ENCODE data around the gene CLSTN2. TPM values are rescaled to one million over a fixed set of nuclear protein-coding genes. Genes with fewer than 3 reads are reported as not detected.

The CLSTN2 gene
- total and polyA plus RNA-seq, 2 donors from 2014 or later = 2.0 to 12.0 TPM

DNA sequence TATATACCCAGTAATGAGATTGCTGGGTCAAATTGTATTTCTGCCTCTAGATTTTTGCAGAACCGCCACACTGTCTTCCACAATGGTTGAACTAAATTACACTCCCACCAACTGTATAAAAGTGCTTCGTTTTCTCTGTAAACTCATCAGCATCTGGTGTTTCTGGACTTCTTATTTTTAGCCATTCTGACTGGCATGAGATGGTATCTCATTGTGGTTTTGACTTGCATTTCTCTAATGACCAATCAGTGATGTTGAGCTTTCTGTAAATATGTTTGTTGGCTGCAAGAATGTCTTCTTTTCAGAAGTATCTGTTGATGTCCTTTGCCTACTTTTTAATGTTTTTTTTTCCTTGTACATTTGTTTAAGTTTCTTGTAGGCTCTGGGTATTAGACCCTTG lies 560.0 kb downstream of the CLSTN2 start:
- DNase-seq (no peak), FAIRE-seq (no peak)
- H3K9me3 ChIP-seq (ENCODE audit: control insufficient read depth in 2 of 3, insufficient read depth in 1 of 3, low read length in 3 of 3) = no peaks in the 10 kb centered on the region
- no peak overlapping the region for H3K9ac ChIP-seq (ENCODE audit: low read length in 3 of 3)
- H3K27me3 ChIP-seq (ENCODE audit: control insufficient read depth, insufficient read depth, low read length) = no peaks in the 10 kb centered on the region
- no peak overlapping the region for H3K27ac ChIP-seq (ENCODE audit: low read depth in 2 of 2, low read length in 2 of 2)
- H3K4me3 ChIP-seq (ENCODE audit: low read length in 3 of 3) = no peak overlapping the region
- TF ChIP-seq, protein P1, sequence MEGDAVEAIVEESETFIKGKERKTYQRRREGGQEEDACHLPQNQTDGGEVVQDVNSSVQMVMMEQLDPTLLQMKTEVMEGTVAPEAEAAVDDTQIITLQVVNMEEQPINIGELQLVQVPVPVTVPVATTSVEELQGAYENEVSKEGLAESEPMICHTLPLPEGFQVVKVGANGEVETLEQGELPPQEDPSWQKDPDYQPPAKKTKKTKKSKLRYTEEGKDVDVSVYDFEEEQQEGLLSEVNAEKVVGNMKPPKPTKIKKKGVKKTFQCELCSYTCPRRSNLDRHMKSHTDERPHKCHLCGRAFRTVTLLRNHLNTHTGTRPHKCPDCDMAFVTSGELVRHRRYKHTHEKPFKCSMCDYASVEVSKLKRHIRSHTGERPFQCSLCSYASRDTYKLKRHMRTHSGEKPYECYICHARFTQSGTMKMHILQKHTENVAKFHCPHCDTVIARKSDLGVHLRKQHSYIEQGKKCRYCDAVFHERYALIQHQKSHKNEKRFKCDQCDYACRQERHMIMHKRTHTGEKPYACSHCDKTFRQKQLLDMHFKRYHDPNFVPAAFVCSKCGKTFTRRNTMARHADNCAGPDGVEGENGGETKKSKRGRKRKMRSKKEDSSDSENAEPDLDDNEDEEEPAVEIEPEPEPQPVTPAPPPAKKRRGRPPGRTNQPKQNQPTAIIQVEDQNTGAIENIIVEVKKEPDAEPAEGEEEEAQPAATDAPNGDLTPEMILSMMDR (IDR thresholded peaks at IDR 0.05; ENCODE audit: borderline replicate concordance, extremely low read depth, insufficient read depth) = no peak
- no peaks in the 10 kb centered on the region for H3K36me3 ChIP-seq (ENCODE audit: control insufficient read depth in 2 of 3, insufficient read depth in 3 of 3, low read length in 3 of 3)
- intact Hi-C loops (cut with DNase I) = no loop called here
- no peaks in the 10 kb centered on the region for H3K4me1 ChIP-seq (ENCODE audit: control insufficient read depth in 2 of 3, insufficient read depth in 2 of 3, low read depth in 1 of 3, low read length in 3 of 3)

DNA sequence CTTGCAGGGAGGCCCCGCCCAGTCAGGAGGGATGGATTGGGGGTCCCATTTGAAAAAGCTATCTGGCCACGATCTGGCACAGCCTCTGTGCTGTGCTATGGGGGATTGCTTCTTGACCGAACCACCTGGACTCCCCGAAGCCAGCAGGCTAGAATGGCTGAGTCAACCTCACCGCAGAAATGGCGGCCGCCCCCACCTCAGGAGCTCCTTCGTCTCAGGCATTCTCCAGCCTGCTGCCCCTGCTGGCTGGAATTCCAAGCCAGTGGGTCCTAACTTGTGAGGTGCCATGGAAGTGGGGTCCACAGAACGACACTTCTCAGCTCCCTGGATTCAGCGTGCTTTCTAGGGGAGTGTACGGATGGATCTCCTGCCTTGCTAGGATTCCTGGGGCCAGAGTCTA lies 562.3 kb downstream of the CLSTN2 start:
- H3K4me1 ChIP-seq (ENCODE audit: control insufficient read depth in 2 of 3, insufficient read depth in 2 of 3, low read depth in 1 of 3, low read length in 3 of 3) = peaks cover 0 to 7% (median 0%) of the 10 kb centered on the region in 3 donors
- H3K9me3 ChIP-seq (ENCODE audit: control insufficient read depth in 2 of 3, insufficient read depth in 1 of 3, low read length in 3 of 3) = no peaks in the 10 kb centered on the region
- intact Hi-C loops (cut with DNase I) = no loop called here
- no peaks in the 10 kb centered on the region for H3K36me3 ChIP-seq (ENCODE audit: control insufficient read depth in 2 of 3, insufficient read depth in 3 of 3, low read length in 3 of 3)
- TF ChIP-seq, protein P1 (IDR thresholded peaks at IDR 0.05; ENCODE audit: borderline replicate concordance, extremely low read depth, insufficient read depth) = no peak
- no peak for FAIRE-seq
- no peak overlapping the region for H3K27ac ChIP-seq (ENCODE audit: low read depth in 2 of 2, low read length in 2 of 2)
- no peaks in the 10 kb centered on the region for H3K27me3 ChIP-seq (ENCODE audit: control insufficient read depth, insufficient read depth, low read length)
- no peak overlapping the region for H3K4me3 ChIP-seq (ENCODE audit: low read length in 3 of 3)
- DNase-seq = no peak
- H3K9ac ChIP-seq (ENCODE audit: low read length in 3 of 3) = no peak overlapping the region

DNA sequence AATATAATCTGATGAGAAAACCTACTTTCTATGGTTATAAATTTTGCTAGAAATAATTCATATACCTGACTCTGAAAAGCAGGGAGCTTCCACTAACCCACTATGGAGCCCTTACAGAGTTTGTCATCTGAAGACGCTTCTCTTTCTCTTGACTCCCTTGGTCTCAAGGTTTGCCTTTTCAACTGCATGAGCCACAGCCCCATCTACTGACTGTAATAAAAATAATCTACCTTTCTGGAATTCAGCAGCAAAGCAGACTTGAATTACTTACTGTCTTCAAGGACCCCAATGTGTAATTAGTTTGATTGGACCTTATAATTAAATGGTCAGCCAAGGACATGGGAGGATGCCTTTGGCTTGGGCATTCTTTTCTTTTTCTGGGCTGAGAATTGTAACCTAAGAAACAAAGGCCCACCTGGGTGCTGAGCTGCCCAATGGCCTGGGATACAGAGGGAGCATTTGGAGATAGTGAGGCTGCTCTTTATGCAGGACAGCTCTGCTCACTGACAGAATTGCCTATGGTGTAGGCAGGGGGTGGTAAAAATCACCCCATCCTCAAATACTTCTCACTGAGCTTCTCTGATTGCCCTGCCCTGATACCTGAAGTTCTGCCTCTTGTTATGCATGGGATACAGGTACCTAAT lies 564.3 kb downstream of the CLSTN2 start:
- H3K36me3 ChIP-seq (ENCODE audit: control insufficient read depth in 2 of 3, insufficient read depth in 3 of 3, low read length in 3 of 3) = no peaks in the 10 kb centered on the region
- H3K9ac ChIP-seq (ENCODE audit: low read length in 3 of 3) = no peak overlapping the region
- no peaks in the 10 kb centered on the region for H3K9me3 ChIP-seq (ENCODE audit: control insufficient read depth in 2 of 3, insufficient read depth in 1 of 3, low read length in 3 of 3)
- TF ChIP-seq, protein P1 (IDR thresholded peaks at IDR 0.05; ENCODE audit: borderline replicate concordance, extremely low read depth, insufficient read depth) = peak; percentile 32
- peaks cover 0 to 7% (median 0%) of the 10 kb centered on the region in 3 donors for H3K4me1 ChIP-seq (ENCODE audit: control insufficient read depth in 2 of 3, insufficient read depth in 2 of 3, low read depth in 1 of 3, low read length in 3 of 3)
- intact Hi-C loops (cut with DNase I) = no loop called here
- FAIRE-seq (no peak), DNase-seq (peak in 3 of 5 donors; percentile 18 to 64 (median 56))
- H3K27me3 ChIP-seq (ENCODE audit: control insufficient read depth, insufficient read depth, low read length) = no peaks in the 10 kb centered on the region
- no peak overlapping the region for H3K27ac ChIP-seq (ENCODE audit: low read depth in 2 of 2, low read length in 2 of 2)
- H3K4me3 ChIP-seq (ENCODE audit: low read length in 3 of 3) = no peak overlapping the region

DNA sequence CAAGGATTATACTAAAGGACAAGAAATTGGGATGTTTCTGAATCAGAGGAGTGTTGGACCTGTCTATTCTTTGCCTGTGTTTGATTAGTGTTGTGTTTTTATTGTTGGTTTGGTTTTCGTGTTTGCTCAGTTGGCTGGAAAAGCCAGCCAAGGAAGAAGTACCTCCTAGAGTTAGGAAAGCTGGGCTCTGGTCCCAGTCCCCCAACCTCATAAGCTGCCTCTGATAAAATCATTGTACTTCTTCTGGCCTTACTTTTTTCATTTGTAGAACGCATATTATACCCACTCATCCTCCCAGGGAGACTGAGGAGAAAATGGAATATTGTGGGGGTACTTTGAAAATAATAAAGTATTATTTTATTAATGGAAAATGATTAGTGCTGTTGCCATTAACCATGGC lies 565.5 kb downstream of the CLSTN2 start:
- TF ChIP-seq, protein P1 (IDR thresholded peaks at IDR 0.05; ENCODE audit: borderline replicate concordance, extremely low read depth, insufficient read depth) = no peak
- H3K27me3 ChIP-seq (ENCODE audit: control insufficient read depth, insufficient read depth, low read length) = no peaks in the 10 kb centered on the region
- FAIRE-seq = no peak
- H3K4me1 ChIP-seq (ENCODE audit: control insufficient read depth in 2 of 3, insufficient read depth in 2 of 3, low read depth in 1 of 3, low read length in 3 of 3) = peaks cover 0 to 7% (median 0%) of the 10 kb centered on the region in 3 donors
- no peak for DNase-seq
- H3K9me3 ChIP-seq (ENCODE audit: control insufficient read depth in 2 of 3, insufficient read depth in 1 of 3, low read length in 3 of 3) = no peaks in the 10 kb centered on the region
- intact Hi-C loops (cut with DNase I) = no loop called here
- no peak overlapping the region for H3K9ac ChIP-seq (ENCODE audit: low read length in 3 of 3)
- no peak overlapping the region for H3K27ac ChIP-seq (ENCODE audit: low read depth in 2 of 2, low read length in 2 of 2)
- no peak overlapping the region for H3K4me3 ChIP-seq (ENCODE audit: low read length in 3 of 3)
- no peaks in the 10 kb centered on the region for H3K36me3 ChIP-seq (ENCODE audit: control insufficient read depth in 2 of 3, insufficient read depth in 3 of 3, low read length in 3 of 3)

All from kidney (tissue), 14 donors.